K562 treated with DMSO at 1 percent for 4 hours (cell line): ENCODE results near the gene NKD2. TPM values are rescaled to one million over a fixed set of nuclear protein-coding genes. Genes with fewer than 3 reads are reported as not detected.

ENCODE experiments used
- total RNA-seq: library from RNA; unstranded; fragments of 300-600 nt; gene quantifications from 2 replicates; pipeline ENCODE4 v1.2.3, GENCODE V29; 2022; ENCODE audit not compliant: insufficient read depth

Gene NKD2
- total RNA-seq, result 1.2 TPM in 1 of 2 replicates, not detected in the other

GRCh38 chr5:1008451-1009358, at the start of gene NKD2:
NKD2 (plus strand) TSS chr5:1008802; CDS start chr5:1009058, 256 bp downstream.

Other genes starting within 250 kb of the NKD2 start
- gene ZDHHC11B, start 224.1 kb upstream of the NKD2 start, total RNA-seq, result not detected in 2 replicates
- 0.74 and 0.82 TPM in 2 replicates for gene ZDHHC11, start 157.8 kb upstream of the NKD2 start, total RNA-seq
- 13.7 and 20.0 TPM in 2 replicates for gene BRD9, start 116.0 kb upstream of the NKD2 start, total RNA-seq
- 20.4 and 26.1 TPM in 2 replicates for gene TRIP13, start 115.9 kb upstream of the NKD2 start, total RNA-seq
- gene SLC12A7, start 103.3 kb downstream of the NKD2 start, total RNA-seq, result 4.1 and 7.3 TPM in 2 replicates
- 0.88 and 3.2 TPM in 2 replicates for gene SLC6A19, start 192.8 kb downstream of the NKD2 start, total RNA-seq
- gene SLC6A18, start 216.6 kb downstream of the NKD2 start, total RNA-seq, result not detected in 2 replicates